D721Med (cell line): ENCODE data around the gene SEC31B.
A peak's percentile ranks its signal among the peaks of the same experiment; 100 is the strongest.

Experiments
- DNase-seq: peaks from one replicate; pipeline ENCODE4 v3.0.0; 2011; ENCODE audit warnings: low spot score; ENCODE audit not compliant: insufficient read length
- FAIRE-seq: peaks from 2 replicates; lab custom pipeline; 2011; peaks lifted over from hg19 to GRCh38; lab: Jason Lieb, UNC
- TF ChIP-seq, protein P1 (sequence below): IDR thresholded peaks from 2 replicates; pipeline ENCODE4 v1.5.1; 2012; ENCODE audit warnings: mild to moderate bottlenecking, control low read depth; ENCODE audit not compliant: insufficient read depth; ENCODE audit errors: missing control alignments

Gene SEC31B

DNA sequence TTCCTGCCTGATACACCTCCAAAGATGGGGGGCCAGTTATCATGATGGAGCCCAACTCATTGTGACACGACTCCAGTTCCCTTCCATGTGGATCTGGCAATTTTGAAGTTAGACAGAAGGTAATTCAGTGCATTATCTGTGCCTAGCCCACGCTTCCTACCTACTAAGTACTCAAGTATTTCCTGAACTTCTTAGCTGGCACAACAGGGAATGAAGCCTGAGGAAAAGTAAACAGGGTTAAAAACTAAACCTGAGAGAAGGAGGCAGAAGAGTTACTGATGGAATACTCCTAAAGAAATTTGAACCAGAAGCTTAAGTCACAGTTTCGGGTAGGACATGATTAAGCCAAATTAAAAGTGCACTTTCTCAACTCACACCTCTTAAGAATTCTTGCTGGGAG, 1.1 kb upstream of the SEC31B start:
- FAIRE-seq = no peak
- no peak for DNase-seq
- TF ChIP-seq, protein P1, sequence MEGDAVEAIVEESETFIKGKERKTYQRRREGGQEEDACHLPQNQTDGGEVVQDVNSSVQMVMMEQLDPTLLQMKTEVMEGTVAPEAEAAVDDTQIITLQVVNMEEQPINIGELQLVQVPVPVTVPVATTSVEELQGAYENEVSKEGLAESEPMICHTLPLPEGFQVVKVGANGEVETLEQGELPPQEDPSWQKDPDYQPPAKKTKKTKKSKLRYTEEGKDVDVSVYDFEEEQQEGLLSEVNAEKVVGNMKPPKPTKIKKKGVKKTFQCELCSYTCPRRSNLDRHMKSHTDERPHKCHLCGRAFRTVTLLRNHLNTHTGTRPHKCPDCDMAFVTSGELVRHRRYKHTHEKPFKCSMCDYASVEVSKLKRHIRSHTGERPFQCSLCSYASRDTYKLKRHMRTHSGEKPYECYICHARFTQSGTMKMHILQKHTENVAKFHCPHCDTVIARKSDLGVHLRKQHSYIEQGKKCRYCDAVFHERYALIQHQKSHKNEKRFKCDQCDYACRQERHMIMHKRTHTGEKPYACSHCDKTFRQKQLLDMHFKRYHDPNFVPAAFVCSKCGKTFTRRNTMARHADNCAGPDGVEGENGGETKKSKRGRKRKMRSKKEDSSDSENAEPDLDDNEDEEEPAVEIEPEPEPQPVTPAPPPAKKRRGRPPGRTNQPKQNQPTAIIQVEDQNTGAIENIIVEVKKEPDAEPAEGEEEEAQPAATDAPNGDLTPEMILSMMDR = no peak

DNA sequence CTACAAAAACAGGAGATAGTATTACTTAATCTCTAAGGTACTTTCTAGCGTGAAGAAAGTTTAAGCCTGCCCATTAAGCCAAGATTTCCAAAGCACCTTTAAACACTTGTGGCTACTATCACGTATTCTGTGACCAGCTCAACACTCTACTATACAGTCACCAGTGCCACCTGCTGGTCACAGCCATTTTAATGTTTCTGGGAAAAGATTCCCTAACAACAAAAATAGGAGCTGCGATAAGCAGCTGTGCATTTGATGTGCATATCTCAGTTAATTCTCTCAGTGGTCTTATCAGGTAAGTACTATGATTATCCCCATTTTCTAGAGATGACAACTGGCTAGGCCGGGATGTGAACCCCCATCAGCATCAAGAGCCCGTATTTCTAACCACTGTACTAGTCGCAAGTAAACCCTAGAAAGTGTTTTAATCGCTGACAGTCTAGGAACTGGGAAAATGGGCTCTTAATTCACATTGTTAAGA, 860 bp downstream of the SEC31B start:
- FAIRE-seq (peak; percentile 85), DNase-seq (peak; percentile 51)
- TF ChIP-seq, protein P1 = peak; percentile 84

DNA sequence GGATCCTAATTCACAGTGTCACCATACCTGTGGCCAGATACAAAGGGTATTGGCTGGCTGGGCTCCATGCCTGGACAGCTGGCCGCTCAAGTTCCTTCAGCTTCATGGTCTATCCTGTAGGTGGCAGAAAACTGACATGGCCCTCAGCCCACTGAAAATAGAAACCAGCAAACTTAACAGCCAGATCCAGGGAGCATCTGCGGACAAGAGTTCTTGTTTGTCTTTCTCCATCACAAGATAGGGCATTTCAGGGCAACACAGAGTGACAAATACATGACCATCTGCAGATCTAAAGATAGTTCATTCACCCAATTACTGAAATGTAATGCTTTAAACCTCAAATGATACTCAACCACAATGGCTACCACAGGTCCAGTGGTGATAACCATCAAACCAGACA, 2.8 kb downstream of the SEC31B start:
- FAIRE-seq (no peak), DNase-seq (no peak)
- TF ChIP-seq, protein P1 = no peak

DNA sequence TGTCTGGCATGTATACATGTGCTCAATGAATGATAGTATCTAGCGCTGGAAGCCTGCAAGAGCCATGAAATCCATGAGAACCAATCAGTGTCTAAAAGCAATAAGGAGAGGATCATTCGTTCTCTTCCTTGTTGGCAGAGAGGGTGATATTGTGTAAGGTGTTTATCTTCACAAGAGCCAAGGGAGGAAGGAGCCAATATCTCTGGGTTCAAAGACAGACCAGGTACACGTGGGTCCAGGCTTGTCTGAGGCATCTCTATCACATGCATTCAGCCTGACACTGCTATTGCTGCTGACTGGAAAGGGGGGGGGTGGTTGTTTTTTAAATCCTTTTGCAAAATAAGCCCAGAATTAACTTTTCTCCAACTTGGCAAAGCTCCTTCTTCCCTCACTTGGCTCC, 4.0 kb downstream of the SEC31B start:
- no peak for FAIRE-seq
- TF ChIP-seq, protein P1 = no peak
- no peak for DNase-seq

DNA sequence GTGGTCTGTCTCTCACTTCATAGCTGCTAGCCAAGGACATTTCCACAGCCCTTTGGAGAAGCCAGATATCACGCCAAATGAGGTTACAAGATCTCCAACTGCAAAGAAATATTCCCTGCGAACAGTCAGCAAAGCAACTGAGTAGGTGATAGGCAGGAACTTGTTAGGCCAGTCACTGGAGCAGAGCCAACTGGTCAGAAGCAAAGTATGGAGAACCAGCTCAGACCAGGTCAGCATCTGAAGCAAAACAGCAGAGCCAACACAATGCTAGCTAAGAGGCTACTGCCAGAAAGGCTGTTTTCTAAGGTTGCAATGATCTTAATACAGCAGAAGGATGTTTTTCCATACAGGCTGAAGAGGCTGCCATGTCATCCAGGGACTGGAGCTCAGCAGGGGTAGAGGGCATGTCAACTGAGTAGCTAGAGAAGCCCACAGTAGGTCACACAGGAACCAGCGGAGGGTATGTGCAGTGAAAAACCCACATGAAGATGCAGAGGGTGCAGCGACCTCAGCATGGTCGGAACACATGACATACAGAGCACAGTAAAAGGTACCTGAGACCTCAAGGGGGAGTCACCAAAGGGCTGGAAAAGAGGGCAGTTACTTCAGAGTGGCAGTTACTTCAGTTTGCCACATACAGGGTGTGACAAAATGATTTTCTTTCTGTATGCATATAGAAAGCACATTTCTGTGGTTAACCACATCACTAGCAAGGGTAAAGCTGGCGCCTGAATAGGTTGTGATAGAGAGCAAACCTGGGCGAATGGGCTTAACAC, 8.9 kb downstream of the SEC31B start:
- TF ChIP-seq, protein P1 = no peak
- no peak for FAIRE-seq

DNA sequence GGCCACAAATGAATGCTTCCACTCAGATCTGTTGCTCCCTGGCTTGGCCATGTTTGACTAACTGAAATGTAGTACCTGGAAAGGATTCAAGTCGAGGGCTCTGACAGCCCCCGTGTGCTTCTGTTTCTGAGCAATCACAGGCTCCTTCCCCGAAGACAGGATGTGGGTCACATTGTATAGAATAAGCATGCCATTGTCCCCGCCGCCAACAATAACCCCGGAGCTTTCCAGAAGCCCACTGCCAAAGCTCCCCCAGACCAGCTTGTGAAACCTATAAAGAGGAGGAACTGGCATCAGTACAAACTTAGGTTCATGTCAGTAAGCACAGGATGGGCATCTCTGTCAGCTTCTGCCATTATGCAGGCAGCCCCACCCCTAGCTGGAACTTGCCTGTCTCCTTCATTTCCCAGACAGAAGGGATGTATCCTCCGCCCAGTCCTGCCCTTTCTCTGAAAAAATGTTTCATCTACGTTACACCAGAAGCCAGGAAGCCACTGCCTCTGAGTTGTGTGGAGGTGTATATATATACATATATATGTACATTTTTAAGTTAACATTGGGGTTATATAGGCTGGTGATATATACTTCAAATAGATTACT, 10.3 kb downstream of the SEC31B start:
- TF ChIP-seq, protein P1 = no peak
- FAIRE-seq (no peak), DNase-seq (no peak)

More for the DNA sequence above, 8.9 kb downstream of the SEC31B start:
- no peak for DNase-seq
